Loucy (cell line): ENCODE data around the gene RNU7-1.

ENCODE experiments used
- H2AFZ ChIP-seq: fragments of 200-600 bp; sonication (generic); 2 replicates; pipeline ENCODE4 v1.6.0; 2016; ENCODE audit warnings: antibody characterized with exemption, mild to moderate bottlenecking, low read length, moderate library complexity
- H3F3A ChIP-seq: fragments of 200-600 bp; 2 replicates; pipeline ENCODE4 v1.6.0; 2016; ENCODE audit warnings: antibody characterized with exemption, low read depth, mild to moderate bottlenecking
- H3K27me3 ChIP-seq: fragments of 200-600 bp; sonication (generic); 2 replicates; pipeline ENCODE4 v1.6.1; 2014; ENCODE audit warnings: low read length, mild to moderate bottlenecking; ENCODE audit not compliant: insufficient read depth, poor library complexity, severe bottlenecking
- H3K36me3 ChIP-seq: fragments of 200-600 bp; sonication (generic); 2 replicates; pipeline ENCODE4 v1.6.1; 2016; ENCODE audit warnings: low read length; ENCODE audit not compliant: insufficient read depth
- H3K4me1 ChIP-seq: fragments of 200-600 bp; sonication (generic); 2 replicates; pipeline ENCODE4 v1.5.1; 2014; ENCODE audit warnings: low read length, mild to moderate bottlenecking; ENCODE audit not compliant: insufficient read depth, poor library complexity, severe bottlenecking
- H3K4me2 ChIP-seq: fragments of 200-600 bp; sonication (generic); 2 replicates; pipeline ENCODE4 v1.6.0; 2014; ENCODE audit warnings: antibody characterized with exemption, low read length, low read depth, mild to moderate bottlenecking; ENCODE audit not compliant: poor library complexity, severe bottlenecking
- H3K4me3 ChIP-seq: fragments of 200-600 bp; sonication (generic); 2 replicates; pipeline ENCODE4 v1.5.1; 2014; ENCODE audit warnings: low read length, mild to moderate bottlenecking, mixed read lengths; ENCODE audit not compliant: poor library complexity, severe bottlenecking
- H3K79me2 ChIP-seq: fragments of 200-600 bp; sonication (generic); 2 replicates; pipeline ENCODE4 v1.6.1; 2014; ENCODE audit warnings: low read length; ENCODE audit not compliant: insufficient read depth
- H3K9ac ChIP-seq: fragments of 200-600 bp; sonication (generic); 2 replicates; pipeline ENCODE4 v1.6.0; 2014; ENCODE audit warnings: mild to moderate bottlenecking, low read depth, low read length, moderate library complexity; ENCODE audit not compliant: poor library complexity, severe bottlenecking
- H3K9me2 ChIP-seq: fragments of 200-600 bp; sonication (generic); replicated peaks from 2 replicates; pipeline ENCODE4 v1.6.1; 2016; ENCODE audit warnings: low read depth, low read length, mixed read lengths
- H3K9me3 ChIP-seq: fragments of 200-600 bp; sonication (generic); 2 replicates; pipeline ENCODE4 v1.6.1; 2014; ENCODE audit warnings: mild to moderate bottlenecking, antibody characterized with exemption, low read length, low read depth; ENCODE audit not compliant: insufficient read depth
- H4K20me1 ChIP-seq: fragments of 200-600 bp; sonication (generic); 2 replicates; pipeline ENCODE4 v1.6.0; 2014; ENCODE audit warnings: antibody characterized with exemption, low read length, mild to moderate bottlenecking; ENCODE audit not compliant: insufficient read depth, poor library complexity, severe bottlenecking
- EZH2phosphoT487 ChIP-seq: fragments of 200-600 bp; IDR thresholded peaks from 2 replicates; pipeline ENCODE4 v1.6.1; 2018; ENCODE audit warnings: antibody characterized with exemption, mild to moderate bottlenecking, moderate library complexity, borderline replicate concordance
- TF ChIP-seq, protein P1 (sequence below): fragments of 200-600 bp; sonication (generic); conservative IDR thresholded peaks from 2 replicates; pipeline ENCODE4 v1.5.1; 2014; ENCODE audit warnings: mild to moderate bottlenecking, antibody characterized with exemption, low read length

The RNU7-1 gene

DNA sequence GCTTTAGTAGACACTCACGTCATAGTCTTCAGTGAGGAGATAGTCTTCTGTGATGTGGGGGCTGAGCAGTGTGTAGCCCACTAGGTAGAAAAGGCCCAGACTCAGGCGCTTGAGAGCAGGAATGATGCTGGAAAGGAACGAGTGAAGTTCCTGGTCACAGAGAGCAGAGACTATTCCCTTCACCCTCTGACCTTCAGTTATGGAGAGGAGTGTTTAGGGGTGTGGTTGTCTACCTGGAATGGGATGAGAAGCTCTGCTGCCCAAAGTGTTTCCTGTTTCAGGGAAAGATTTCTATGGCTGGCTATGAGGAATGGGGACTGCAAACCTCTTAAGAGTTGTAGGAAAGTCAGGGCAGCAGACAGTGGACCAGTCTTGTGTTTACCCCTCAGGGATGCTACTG lies 35.8 kb downstream of the RNU7-1 start:
- Histone ChIP-seq H3K9me3 (no peaks in the 10 kb centered on the region), H3F3A (no peaks in the 10 kb centered on the region; the same call in 1 of the 2 replicates), H3K4me1 (no peaks in the 10 kb centered on the region), H4K20me1 (no peaks in the 10 kb centered on the region), H3K9ac (no peak overlapping the region), H3K4me2 (no peak overlapping the region), H2AFZ (no peak overlapping the region), H3K27me3 (no peaks in the 10 kb centered on the region), H3K4me3 (no peak overlapping the region), H3K79me2 (no peaks in the 10 kb centered on the region), H3K36me3 (peaks cover 70% of the 10 kb centered on the region; the same call in 1 of the 2 replicates), H3K9me2 (no peaks in the 10 kb centered on the region)
- TF ChIP-seq EZH2phosphoT487, result no peak
- TF ChIP-seq, protein P1, sequence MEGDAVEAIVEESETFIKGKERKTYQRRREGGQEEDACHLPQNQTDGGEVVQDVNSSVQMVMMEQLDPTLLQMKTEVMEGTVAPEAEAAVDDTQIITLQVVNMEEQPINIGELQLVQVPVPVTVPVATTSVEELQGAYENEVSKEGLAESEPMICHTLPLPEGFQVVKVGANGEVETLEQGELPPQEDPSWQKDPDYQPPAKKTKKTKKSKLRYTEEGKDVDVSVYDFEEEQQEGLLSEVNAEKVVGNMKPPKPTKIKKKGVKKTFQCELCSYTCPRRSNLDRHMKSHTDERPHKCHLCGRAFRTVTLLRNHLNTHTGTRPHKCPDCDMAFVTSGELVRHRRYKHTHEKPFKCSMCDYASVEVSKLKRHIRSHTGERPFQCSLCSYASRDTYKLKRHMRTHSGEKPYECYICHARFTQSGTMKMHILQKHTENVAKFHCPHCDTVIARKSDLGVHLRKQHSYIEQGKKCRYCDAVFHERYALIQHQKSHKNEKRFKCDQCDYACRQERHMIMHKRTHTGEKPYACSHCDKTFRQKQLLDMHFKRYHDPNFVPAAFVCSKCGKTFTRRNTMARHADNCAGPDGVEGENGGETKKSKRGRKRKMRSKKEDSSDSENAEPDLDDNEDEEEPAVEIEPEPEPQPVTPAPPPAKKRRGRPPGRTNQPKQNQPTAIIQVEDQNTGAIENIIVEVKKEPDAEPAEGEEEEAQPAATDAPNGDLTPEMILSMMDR, result no peak

DNA sequence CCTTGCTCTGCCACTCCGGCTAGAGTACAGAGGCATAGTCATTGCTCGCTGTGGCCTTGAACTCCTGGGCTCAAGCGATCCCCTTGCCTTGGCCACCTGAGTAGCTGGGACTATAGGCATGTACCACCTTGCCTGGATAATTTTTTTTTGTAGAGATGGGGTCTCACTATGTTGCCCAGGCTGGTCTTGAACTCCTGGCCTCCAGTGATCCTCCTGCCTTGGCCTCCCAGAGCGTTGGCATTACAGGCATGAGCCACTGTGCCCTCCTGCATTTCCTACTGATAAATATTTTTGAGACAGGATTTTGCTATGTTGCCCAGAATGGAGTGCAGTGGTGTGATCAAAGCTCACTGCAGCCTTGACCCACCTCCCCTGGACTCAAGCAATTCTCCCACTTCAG lies 36.5 kb downstream of the RNU7-1 start:
- TF ChIP-seq, protein P1, result no peak
- TF ChIP-seq EZH2phosphoT487, result no peak
- peaks cover 64% of the 10 kb centered on the region; the same call in 1 of the 2 replicates for H3K36me3 ChIP-seq
- H2AFZ ChIP-seq, result no peak overlapping the region
- H3K4me1 ChIP-seq, result no peaks in the 10 kb centered on the region
- H4K20me1 ChIP-seq, result no peaks in the 10 kb centered on the region
- H3K4me2 ChIP-seq, result no peak overlapping the region
- H3F3A ChIP-seq, result no peaks in the 10 kb centered on the region; the same call in 1 of the 2 replicates
- no peak overlapping the region for H3K9ac ChIP-seq
- H3K79me2 ChIP-seq, result no peaks in the 10 kb centered on the region
- no peaks in the 10 kb centered on the region for H3K9me2 ChIP-seq
- H3K4me3 ChIP-seq, result no peak overlapping the region
- H3K9me3 ChIP-seq, result no peaks in the 10 kb centered on the region
- no peaks in the 10 kb centered on the region for H3K27me3 ChIP-seq

DNA sequence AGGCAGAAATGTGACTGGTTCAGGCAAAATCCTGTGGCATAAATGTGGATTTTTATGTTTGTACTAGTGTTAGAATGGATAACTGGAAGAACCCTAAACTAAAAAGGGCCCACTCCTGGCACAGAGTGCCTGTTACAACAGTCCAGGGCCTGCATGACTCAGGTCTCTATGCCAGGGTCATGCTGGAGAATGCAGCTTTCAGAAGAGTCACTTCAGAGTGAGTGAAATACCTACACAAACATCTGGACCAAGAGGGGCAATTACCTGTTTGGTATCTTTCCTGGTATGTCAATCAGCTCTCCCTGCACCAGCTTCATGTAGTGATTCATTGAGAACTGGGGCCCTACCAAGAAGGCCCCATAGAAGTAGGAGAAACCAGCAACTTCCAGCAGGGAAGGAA lies 37.1 kb downstream of the RNU7-1 start:
- H3K9ac ChIP-seq, result no peak overlapping the region
- no peaks in the 10 kb centered on the region for H3K9me3 ChIP-seq
- H3K4me2 ChIP-seq, result no peak overlapping the region
- H3K4me1 ChIP-seq, result no peaks in the 10 kb centered on the region
- H3K79me2 ChIP-seq, result no peaks in the 10 kb centered on the region
- H2AFZ ChIP-seq, result no peak overlapping the region
- no peaks in the 10 kb centered on the region for H3K27me3 ChIP-seq
- peaks cover 57% of the 10 kb centered on the region; the same call in 1 of the 2 replicates for H3K36me3 ChIP-seq
- no peaks in the 10 kb centered on the region for H4K20me1 ChIP-seq
- no peaks in the 10 kb centered on the region for H3F3A ChIP-seq
- no peak for TF ChIP-seq EZH2phosphoT487
- TF ChIP-seq, protein P1, result no peak
- no peaks in the 10 kb centered on the region for H3K9me2 ChIP-seq
- H3K4me3 ChIP-seq, result no peak overlapping the region
